HCT116 (cell line): ENCODE measurements around the gene MED13L. TPM values are rescaled to one million over a fixed set of nuclear protein-coding genes. Genes with fewer than 3 reads are reported as not detected.

Experiments used
- ATAC-seq: fragments of 200-7000 bp; cut with Tn5 transposase; 2 replicates; pipeline ENCODE4 v1.9.1; 2020; ENCODE audit warnings: mild to moderate bottlenecking, moderate library complexity
- BruUV-seq: library from RNA; stranded (reverse); fragments of 400-500 nt; replicated peaks from 2 replicates; lab custom pipeline; 2021; lab: Mats Ljungman, UMichigan
- CTCF ChIA-PET: fragments of 300-600 bp; sonication (Branson Sonifier 250); formaldehyde crosslinking; loops from one replicate; lab custom pipeline; 2021; ENCODE audit warnings: antibody characterized with exemption; lab: Charles Lee
- POLR2A ChIA-PET: fragments of 300-600, 350-600 bp; sonication (Branson Sonifier 250); formaldehyde crosslinking; loops from one replicate; lab custom pipeline; 2021; ENCODE audit warnings: antibody characterized with exemption; lab: Charles Lee
- RAD21 ChIA-PET, 2 experiments: fragments of 300-600 bp; sonication (Branson Sonifier 250); formaldehyde crosslinking; loops; one replicate each; lab custom pipeline; 2023; ENCODE audit warnings: low total read pairs in 2 of 2; ENCODE audit not compliant: uncharacterized antibody in 2 of 2, unreplicated experiment in 2 of 2, low non-redundant PET in 1 of 2; lab: Charles Lee
- DNase-seq: peaks from one replicate; pipeline ENCODE4 v3.0.0-alpha.2; 2010; ENCODE audit warnings: low read depth, low spot score
- H2AFZ ChIP-seq: fragments of 200-600 bp; shearing (Covaris generic), sonication (generic); 2 replicates; pipeline ENCODE4 v1.6.1; 2017; ENCODE audit warnings: low read depth, mixed run types, mixed read lengths, antibody characterized with exemption, low read length; ENCODE audit not compliant: poor library complexity, severe bottlenecking
- H3K27ac ChIP-seq: 2 replicates; pipeline ENCODE4 v1.5.1; 2012; ENCODE audit warnings: low read depth, low read length
- H3K27me3 ChIP-seq: fragments of 200-600 bp; sonication (generic); 2 replicates; pipeline ENCODE4 v1.6.1; 2016; ENCODE audit warnings: mixed run types, low read length, mixed read lengths; ENCODE audit not compliant: insufficient read depth
- H3K36me3 ChIP-seq, 2 experiments: fragments of 200-500 bp in 1 of 2; fragments of 200-600 bp in 1 of 2; sonication (Bioruptor generic) in 1 of 2; sonication (generic) in 1 of 2; 2 replicates each; pipeline versions ENCODE4 v1.5.1 to v1.6.1; 2014 to 2016; ENCODE audit warnings: low read length in 2 of 2, inconsistent platforms in 1 of 2, mixed read lengths in 1 of 2, mixed run types in 1 of 2; ENCODE audit not compliant: insufficient read depth in 2 of 2, control insufficient read depth in 1 of 2
- H3K4me1 ChIP-seq, 2 experiments: fragments of 200-600 bp in 1 of 2; sonication (generic) in 1 of 2; 2 replicates each; pipeline versions ENCODE4 v1.5.1 to v1.6.1; 2012 to 2017; ENCODE audit warnings: low read length in 2 of 2, inconsistent platforms in 1 of 2, mild to moderate bottlenecking in 1 of 2, mixed read lengths in 1 of 2, mixed run types in 1 of 2, moderate library complexity in 1 of 2; ENCODE audit not compliant: insufficient read depth in 2 of 2, control insufficient read depth in 1 of 2
- H3K4me2 ChIP-seq: fragments of 200-600 bp; sonication (generic); 2 replicates; pipeline ENCODE4 v1.6.1; 2017; ENCODE audit warnings: mixed run types, low read length, mixed read lengths
- H3K4me3 ChIP-seq, 2 experiments: fragments of 200-600 bp in 1 of 2; sonication (generic) in 1 of 2; replicated peaks in 1 of 2; 2 replicates each; pipeline ENCODE4 v1.5.1; 2011 to 2016; ENCODE audit warnings: low read length in 2 of 2, control low read depth in 1 of 2, low read depth in 1 of 2, mild to moderate bottlenecking in 1 of 2, mixed read lengths in 1 of 2, mixed run types in 1 of 2
- H3K79me2 ChIP-seq: fragments of 200-600 bp; sonication (generic); 2 replicates; pipeline ENCODE4 v1.6.1; 2017; ENCODE audit warnings: mild to moderate bottlenecking, mixed run types, low read length, moderate library complexity, mixed read lengths; ENCODE audit not compliant: insufficient read depth
- H3K9ac ChIP-seq: fragments of 200-600 bp; sonication (generic); 2 replicates; pipeline ENCODE4 v1.6.1; 2016; ENCODE audit warnings: low read length, mixed read lengths
- H3K9me2 ChIP-seq: fragments of 200-600 bp; sonication (generic), shearing (Covaris generic); 2 replicates; pipeline ENCODE4 v1.6.1; 2017; ENCODE audit warnings: mixed run types, mild to moderate bottlenecking, moderate library complexity; ENCODE audit not compliant: insufficient read depth
- H3K9me3 ChIP-seq, 2 experiments: fragments of 200-500 bp in 1 of 2; fragments of 200-600 bp in 1 of 2; sonication (Bioruptor generic) in 1 of 2; sonication (generic) in 1 of 2; 2 replicates each; pipeline ENCODE4 v1.6.1; 2014 to 2017; ENCODE audit warnings: low read length in 2 of 2, mixed read lengths in 2 of 2, inconsistent platforms in 1 of 2, low read depth in 1 of 2, mild to moderate bottlenecking in 1 of 2, mixed run types in 1 of 2, moderate library complexity in 1 of 2; ENCODE audit not compliant: control insufficient read depth in 1 of 2, insufficient read depth in 1 of 2
- H4K20me1 ChIP-seq: fragments of 200-600 bp; sonication (generic), shearing (Covaris generic); 2 replicates; pipeline ENCODE4 v1.6.1; 2017; ENCODE audit warnings: mixed run types, mild to moderate bottlenecking, moderate library complexity; ENCODE audit not compliant: insufficient read depth
- MAX ChIP-seq: IDR thresholded peaks from 2 replicates; pipeline ENCODE4 v1.6.1; 2012
- RAD21 ChIP-seq: IDR thresholded peaks from 2 replicates; pipeline ENCODE4 v1.6.1; 2012; ENCODE audit warnings: low read depth, mild to moderate bottlenecking
- REST ChIP-seq: IDR thresholded peaks from 2 replicates; pipeline ENCODE4 v1.6.1; 2012; ENCODE audit warnings: low read depth
- SP1 ChIP-seq: IDR thresholded peaks from 2 replicates; pipeline ENCODE4 v1.6.1; 2012; ENCODE audit warnings: low read depth
- TCF7L2 ChIP-seq: IDR thresholded peaks from 2 replicates; pipeline ENCODE4 v1.7.0; 2011; ENCODE audit warnings: borderline replicate concordance, inconsistent platforms; ENCODE audit not compliant: insufficient read depth, insufficient read length; ENCODE audit errors: extremely low read depth
- YY1 ChIP-seq: IDR thresholded peaks from 2 replicates; pipeline ENCODE4 v1.6.1; 2011; ENCODE audit warnings: low read length, low read depth, moderate library complexity, mild to moderate bottlenecking; ENCODE audit not compliant: insufficient replicate concordance; ENCODE audit errors: extremely low read depth
- intact Hi-C: fragments of 100-400 bp; cut with micrococcal nuclease; formaldehyde crosslinking; loops from 2 replicates; pipeline ENCODE4 v1.10.0; 2022
- total RNA-seq: library from RNA; stranded (reverse); gene quantifications from one replicate; pipeline ENCODE4 v1.2.1, GENCODE V29; 2021; ENCODE audit not compliant: unreplicated experiment

Gene MED13L
- total RNA-seq, 1 experiment from 2014 or later: 176 TPM

GRCh38 chr12:116128779-116129178 lies 148.7 kb downstream of the MED13L start:
- H3K9ac ChIP-seq: no peak overlapping the region
- H3K9me2 ChIP-seq: no peaks in the 10 kb centered on the region
- no peak overlapping the region for H3K4me3 ChIP-seq
- H3K4me2 ChIP-seq: no peak overlapping the region
- no peak overlapping the region for H2AFZ ChIP-seq
- intact Hi-C loops: no loop called here
- no peak for ATAC-seq
- H3K27me3 ChIP-seq: no peaks in the 10 kb centered on the region
- TF ChIP-seq SP1 (no peak), MAX (no peak), REST (no peak), RAD21 (no peak), TCF7L2 (no peak), YY1 (no peak)
- TF ChIP-seq, all 23 proteins: peak for 0
- no peak for DNase-seq
- no TSS peak for BruUV-seq
- Histone ChIP-seq H3K9me3 (no peaks in the 10 kb centered on the region), H3K27ac (no peak overlapping the region), H3K36me3 (no peaks in the 10 kb centered on the region), H3K4me1 (peaks cover 0 to 47% of the 10 kb centered on the region in 2 experiments; a peak in 3 of 4 replicates), H3K79me2 (peaks cover 100% of the 10 kb centered on the region), H4K20me1 (peaks cover 68% of the 10 kb centered on the region)
- RAD21 ChIA-PET: no interaction called here
- POLR2A ChIA-PET: no interaction called here
- CTCF ChIA-PET: no interaction called here
